Stomach (tissue), 9 donors: ENCODE results near the gene COL10A1. TPM values are rescaled to one million over a fixed set of nuclear protein-coding genes. Genes with fewer than 3 reads are reported as not detected.

Experiments
- DNase-seq, 2 donors: peaks; one replicate each; pipeline versions ENCODE4 v3.0.0 to v3.0.0-alpha.2; 2013 to 2019
- H3K27ac ChIP-seq, 5 donors: fragments of 200-600 bp in 4 of 5; sonication (generic) in 4 of 5; one replicate each; pipeline ENCODE4 v1.5.1; 2013 to 2019; ENCODE audit warnings: mild to moderate bottlenecking in 1 of 5, moderate library complexity in 1 of 5
- H3K27me3 ChIP-seq, 3 donors: fragments of 200-600 bp; sonication (generic); one replicate each; pipeline ENCODE4 v1.5.1; 2017 to 2019; ENCODE audit warnings: mixed run types in 1 of 3
- H3K36me3 ChIP-seq, 4 donors: fragments of 200-600 bp; sonication (generic); 1 replicate in 3 of 4; 2 replicates in 1 of 4; pipeline ENCODE4 v1.5.1; 2016 to 2019
- H3K4me1 ChIP-seq, 4 donors: fragments of 200-600 bp; sonication (generic); one replicate each; pipeline ENCODE4 v1.5.1; 2016 to 2019
- H3K4me3 ChIP-seq, 4 donors: fragments of 200-600 bp; sonication (generic) in 3 of 4; one replicate each; pipeline ENCODE4 v1.5.1; 2016 to 2019; ENCODE audit warnings: mild to moderate bottlenecking in 1 of 4
- H3K9me3 ChIP-seq, 4 donors: fragments of 200-600 bp; sonication (generic); one replicate each; pipeline ENCODE4 v1.5.1; 2016 to 2019
- CTCF ChIP-seq, 7 experiments: fragments of 450-650 bp in 4 of 7; fragments of 200-600 bp in 3 of 7; sonication (generic) in 3 of 7; IDR thresholded peaks; one replicate each; pipeline ENCODE4 v1.5.1; 2016 to 2019; ENCODE audit warnings: antibody characterized with exemption in 7 of 7, control low read depth in 2 of 7, mild to moderate bottlenecking in 1 of 7
- EP300 ChIP-seq: sonication (generic); formaldehyde crosslinking; IDR thresholded peaks from one replicate; pipeline ENCODE4 v1.6.1; 2017; ENCODE audit warnings: antibody characterized with exemption
- POLR2A ChIP-seq, 4 donors: fragments of 450-650 bp; IDR thresholded peaks; one replicate each; pipeline ENCODE4 v1.6.1; 2016; ENCODE audit warnings: antibody characterized with exemption in 4 of 4, control low read depth in 2 of 4, mild to moderate bottlenecking in 1 of 4, moderate library complexity in 1 of 4
- POLR2AphosphoS5 ChIP-seq, 3 donors: sonication (generic); formaldehyde crosslinking; IDR thresholded peaks; one replicate each; pipeline ENCODE4 v1.6.1; 2016; ENCODE audit warnings: antibody characterized with exemption in 3 of 3
- WGBS, 5 donors: extraction: QIAGEN DNeasy Blood & Tissue Kit in 3 of 5; methylation state at CpG; one replicate each; pipeline versions ENCODE4 v1.1.5 to v1.1.7; 2013 to 2018; 5-methylcytosine and 5-hydroxymethylcytosine counted together
- intact Hi-C: fragments of 100-400 bp; cut with DNase I; formaldehyde crosslinking; loops from one replicate; pipeline ENCODE4 v1.15.1; 2023; ENCODE audit warnings: low total_unique reads
- polyA plus RNA-seq, 3 donors: library from polyadenylated mRNA; stranded (reverse); fragments of 200-250 nt; gene quantifications; one replicate each; pipeline ENCODE4 v1.2.3, GENCODE V29; 2013
- total RNA-seq, 5 donors: library from RNA; depleted of rRNA; stranded (reverse); fragments of >200 nt; gene quantifications; one replicate each; pipeline versions ENCODE4 v1.1.0 to v1.2.3, GENCODE V29; 2014 to 2016
- donor health status: healthy with polysubstance abuse.
- donor health status: Bipolar disorder and iron deficiency.
- donor health status: healthy.

The COL10A1 gene
- total and polyA plus RNA-seq, 8 donors = 0.37 TPM; not detected in 7

GRCh38 chr6:116078945-116079344, 47.0 kb downstream of the COL10A1 start:
- TF ChIP-seq POLR2A (IDR thresholded peaks at IDR 0.05) (no peak), EP300 (no peak), CTCF (IDR thresholded peaks at IDR 0.05) (no peak), POLR2AphosphoS5 (IDR thresholded peaks at IDR 0.05) (no peak)

GRCh38 chr6:116078522-116078921, 47.4 kb downstream of the COL10A1 start:
- Histone ChIP-seq H3K4me1 (peaks cover 0 to 5% (median 0%) of the 10 kb centered on the region in 4 donors), H3K9me3 (no peaks in the 10 kb centered on the region), H3K27ac (no peak overlapping the region), H3K4me3 (no peak overlapping the region), H3K36me3 (no peaks in the 10 kb centered on the region), H3K27me3 (no peaks in the 10 kb centered on the region)
- no peak for TF ChIP-seq POLR2AphosphoS5 (IDR thresholded peaks at IDR 0.05)
- TF ChIP-seq EP300 = no peak
- TF ChIP-seq POLR2A (IDR thresholded peaks at IDR 0.05) = no peak
- no peak for TF ChIP-seq CTCF (IDR thresholded peaks at IDR 0.05)
- DNase-seq = no peak
- WGBS, 5 donors = 57 to 73% (median 69%) methylated on average over 3 of the region's 3 CpGs
- intact Hi-C loops = no loop called here

More at GRCh38 chr6:116078945-116079344, 47.0 kb downstream of the COL10A1 start:
- WGBS, 5 donors = 95 to 99% (median 99%) methylated on average over 3 of the region's 3 CpGs
- no peak for DNase-seq
- Histone ChIP-seq H3K4me3 (no peak overlapping the region), H3K9me3 (no peaks in the 10 kb centered on the region), H3K36me3 (no peaks in the 10 kb centered on the region), H3K27me3 (no peaks in the 10 kb centered on the region), H3K4me1 (peaks cover 0 to 1% (median 0%) of the 10 kb centered on the region in 4 donors), H3K27ac (no peak overlapping the region)
- intact Hi-C loops = no loop called here

- no peaks in the 10 kb centered on the region for H3K27me3 ChIP-seq
- no peaks in the 10 kb centered on the region for H3K36me3 ChIP-seq
- DNase-seq = no peak
- 92 to 97% (median 94%) methylated on average over 2 of the region's 2 CpGs for WGBS, 5 donors
- no peak overlapping the region for H3K27ac ChIP-seq
- H3K4me3 ChIP-seq = no peak overlapping the region
- peaks cover 0 to 5% (median 0%) of the 10 kb centered on the region in 4 donors for H3K4me1 ChIP-seq
- no peak for TF ChIP-seq CTCF (IDR thresholded peaks at IDR 0.05)
- no peak for TF ChIP-seq POLR2AphosphoS5 (IDR thresholded peaks at IDR 0.05)
- TF ChIP-seq POLR2A (IDR thresholded peaks at IDR 0.05) = no peak
- intact Hi-C loops = no loop called here
- no peaks in the 10 kb centered on the region for H3K9me3 ChIP-seq
Measured at GRCh38 chr6:116074732-116075390, 51.1 kb downstream of the COL10A1 start.

GRCh38 chr6:116073765-116074440, 52.0 kb downstream of the COL10A1 start:
- WGBS, 5 donors = 73 to 90% (median 83%) methylated on average over 2 of the region's 2 CpGs
- Histone ChIP-seq H3K4me3 (no peak overlapping the region), H3K36me3 (no peaks in the 10 kb centered on the region), H3K9me3 (no peaks in the 10 kb centered on the region), H3K27me3 (no peaks in the 10 kb centered on the region), H3K27ac (no peak overlapping the region), H3K4me1 (peaks cover 0 to 5% (median 0%) of the 10 kb centered on the region in 4 donors)
- intact Hi-C loops = no loop called here
- DNase-seq = no peak
- TF ChIP-seq POLR2AphosphoS5 (IDR thresholded peaks at IDR 0.05) (no peak), POLR2A (IDR thresholded peaks at IDR 0.05) (no peak), CTCF (IDR thresholded peaks at IDR 0.05) (no peak), EP300 (no peak)
